GM12873 (cell line): ENCODE measurements around the gene LRIT2.

Experiments
- TF ChIP-seq, protein P1 (sequence below): IDR thresholded peaks from 2 replicates; pipeline ENCODE4 v1.5.1; 2012; ENCODE audit warnings: low read depth, mild to moderate bottlenecking, moderate library complexity, low read length, control low read depth; ENCODE audit not compliant: insufficient read depth; ENCODE audit errors: missing control alignments

LRIT2 gene

DNA sequence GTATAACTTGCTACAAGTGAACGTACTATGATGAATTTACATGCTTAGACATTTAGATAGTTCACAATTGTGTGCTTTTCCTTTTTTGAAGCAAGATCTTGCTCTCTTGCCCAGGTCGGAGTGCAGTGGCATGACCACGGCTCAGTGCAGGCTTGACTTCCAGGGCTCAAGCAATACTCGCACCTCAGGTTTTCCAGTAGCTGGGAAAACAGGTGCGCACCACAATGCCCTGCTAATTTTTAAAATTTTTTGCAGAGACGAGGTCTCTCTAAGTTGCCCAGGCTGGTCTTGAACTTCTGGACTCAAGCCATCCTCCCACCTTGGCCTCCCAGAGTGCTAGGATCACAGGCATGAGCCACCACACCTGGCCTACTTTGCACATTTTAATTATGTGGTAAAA lies 49.9 kb downstream of the LRIT2 start:
- TF ChIP-seq, protein P1, sequence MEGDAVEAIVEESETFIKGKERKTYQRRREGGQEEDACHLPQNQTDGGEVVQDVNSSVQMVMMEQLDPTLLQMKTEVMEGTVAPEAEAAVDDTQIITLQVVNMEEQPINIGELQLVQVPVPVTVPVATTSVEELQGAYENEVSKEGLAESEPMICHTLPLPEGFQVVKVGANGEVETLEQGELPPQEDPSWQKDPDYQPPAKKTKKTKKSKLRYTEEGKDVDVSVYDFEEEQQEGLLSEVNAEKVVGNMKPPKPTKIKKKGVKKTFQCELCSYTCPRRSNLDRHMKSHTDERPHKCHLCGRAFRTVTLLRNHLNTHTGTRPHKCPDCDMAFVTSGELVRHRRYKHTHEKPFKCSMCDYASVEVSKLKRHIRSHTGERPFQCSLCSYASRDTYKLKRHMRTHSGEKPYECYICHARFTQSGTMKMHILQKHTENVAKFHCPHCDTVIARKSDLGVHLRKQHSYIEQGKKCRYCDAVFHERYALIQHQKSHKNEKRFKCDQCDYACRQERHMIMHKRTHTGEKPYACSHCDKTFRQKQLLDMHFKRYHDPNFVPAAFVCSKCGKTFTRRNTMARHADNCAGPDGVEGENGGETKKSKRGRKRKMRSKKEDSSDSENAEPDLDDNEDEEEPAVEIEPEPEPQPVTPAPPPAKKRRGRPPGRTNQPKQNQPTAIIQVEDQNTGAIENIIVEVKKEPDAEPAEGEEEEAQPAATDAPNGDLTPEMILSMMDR, result no peak

GRCh38 chr10:84173501-84173929 lies 51.8 kb downstream of the LRIT2 start, which contains the start of gene GPR15LG:
GPR15LG (plus strand) TSS chr10:84173801; CDS start chr10:84173852, 51 bp downstream.
- TF ChIP-seq, protein P1, result no peak

GRCh38 chr10:84172467-84173356 lies 52.6 kb downstream of the LRIT2 start:
- TF ChIP-seq, protein P1, result no peak
